Measurements from ENCODE around the gene SEPTIN2.
"Not testable (repeated sequence)": the region's sequence is repeated elsewhere in the genome, so short reads cannot be mapped to it uniquely, and the experiment has no call there.

SEPTIN2 gene

GRCh38 chr2:241288324-241288888 lies 27.3 kb upstream of the SEPTIN2 start:
- DNase-seq, result no peak

- no peak for DNase-seq
These were observed 26.7 kb upstream of the SEPTIN2 start for GRCh38 chr2:241289053-241289452.

- no peak for DNase-seq
These were observed 26.1 kb upstream of the SEPTIN2 start for GRCh38 chr2:241289597-241289996.

- no peak for DNase-seq
These were observed 24.6 kb upstream of the SEPTIN2 start for GRCh38 chr2:241291153-241291552.

GRCh38 chr2:241291977-241292376 lies 23.7 kb upstream of the SEPTIN2 start:
- DNase-seq, result no peak

GRCh38 chr2:241293378-241293797 lies 22.3 kb upstream of the SEPTIN2 start:
- DNase-seq, result not testable (repeated sequence)

- DNase-seq, result no peak
These were observed 20.2 kb upstream of the SEPTIN2 start for GRCh38 chr2:241295326-241296095.

GRCh38 chr2:241296767-241297166 lies 19.0 kb upstream of the SEPTIN2 start:
- no peak for DNase-seq

GRCh38 chr2:241298673-241299072 lies 17.1 kb upstream of the SEPTIN2 start:
- no peak for DNase-seq

GRCh38 chr2:241300000-241300399 lies 15.7 kb upstream of the SEPTIN2 start:
- no peak for DNase-seq

GRCh38 chr2:241302083-241302482 lies 13.6 kb upstream of the SEPTIN2 start:
- DNase-seq, result no peak

- no peak for DNase-seq
These were observed 12.7 kb upstream of the SEPTIN2 start for GRCh38 chr2:241302759-241303651.

GRCh38 chr2:241304039-241304670 lies 11.6 kb upstream of the SEPTIN2 start:
- DNase-seq, result no peak

GRCh38 chr2:241307055-241307454 lies 8.7 kb upstream of the SEPTIN2 start:
- DNase-seq, result no peak

GRCh38 chr2:241308267-241308666 lies 7.5 kb upstream of the SEPTIN2 start:
- no peak for DNase-seq

- DNase-seq, result no peak
These were observed 6.8 kb upstream of the SEPTIN2 start for GRCh38 chr2:241308832-241309500.

- DNase-seq, result no peak
These were observed 6.0 kb upstream of the SEPTIN2 start for GRCh38 chr2:241309684-241310117.

GRCh38 chr2:241310917-241311566 lies 4.7 kb upstream of the SEPTIN2 start:
- DNase-seq, result no peak

- no peak for DNase-seq
These were observed 3.6 kb upstream of the SEPTIN2 start for GRCh38 chr2:241312082-241312481.

GRCh38 chr2:241313543-241314095 lies 2.1 kb upstream of the SEPTIN2 start:
- no peak for DNase-seq

GRCh38 chr2:241314226-241315092 lies 1.3 kb upstream of the SEPTIN2 start:
- DNase-seq, result peak; percentile 78

All from NCI-H69 (cell line).